Renal cortex interstitium (tissue), 11 donors: Measurements from ENCODE around the gene PANK4. TPM values are rescaled to one million over a fixed set of nuclear protein-coding genes. Genes with fewer than 3 reads are reported as not detected.
"Not testable (repeated sequence)": the region's sequence is repeated elsewhere in the genome, so short reads cannot be mapped to it uniquely, and the experiment has no call there.

Experiments
- DNase-seq, 11 donors: peaks; one replicate each; pipeline ENCODE4 v3.0.0-alpha.2; 2013; ENCODE audit warnings: low read depth in 9 of 11, low spot score in 4 of 11; ENCODE audit errors: extremely low read depth in 1 of 11
- polyA plus RNA-seq, 3 donors: library from polyadenylated mRNA; unstranded; fragments of 120-200 nt; gene quantifications; one replicate each; pipeline ENCODE4 v1.2.1, GENCODE V29; 2013; ENCODE audit not compliant: insufficient read length in 3 of 3

The PANK4 gene
- polyA plus RNA-seq, 3 donors = 23.1 to 29.7 (median 29.2) TPM

GRCh38 chr1:2561898-2562895 is 35.8 kb upstream of the PANK4 start:
- no peak for DNase-seq

- DNase-seq = no peak
Observed at GRCh38 chr1:2561446-2561845, 35.0 kb upstream of the PANK4 start.

GRCh38 chr1:2560299-2561073 is 34.1 kb upstream of the PANK4 start:
- DNase-seq = no peak

GRCh38 chr1:2559509-2560298 is 33.3 kb upstream of the PANK4 start:
- DNase-seq = no peak

GRCh38 chr1:2558861-2559260 is 32.5 kb upstream of the PANK4 start:
- no peak for DNase-seq

- no peak for DNase-seq
Observed at GRCh38 chr1:2558420-2558819, 32.0 kb upstream of the PANK4 start.

- no peak for DNase-seq
Observed at GRCh38 chr1:2557482-2558400, 31.3 kb upstream of the PANK4 start.

- DNase-seq = no peak
Observed at GRCh38 chr1:2556678-2557481, 30.5 kb upstream of the PANK4 start.

GRCh38 chr1:2556277-2556677 is 29.9 kb upstream of the PANK4 start, which contains the start of gene TNFRSF14:
TNFRSF14 (plus strand) TSS chr1:2556371; CDS start chr1:2556665, 294 bp downstream.
- DNase-seq = no peak

GRCh38 chr1:2555634-2556276 is 29.4 kb upstream of the PANK4 start:
- no peak for DNase-seq

- no peak for DNase-seq
Observed at GRCh38 chr1:2554621-2555387, 28.4 kb upstream of the PANK4 start.

- DNase-seq = no peak
Observed at GRCh38 chr1:2553871-2554620, 27.6 kb upstream of the PANK4 start.

- not testable (repeated sequence) for DNase-seq
Observed at GRCh38 chr1:2553076-2553475, 26.7 kb upstream of the PANK4 start.

GRCh38 chr1:2552189-2552588 is 25.8 kb upstream of the PANK4 start:
- no peak for DNase-seq

- not testable (repeated sequence) for DNase-seq
Observed at GRCh38 chr1:2551544-2551943, 25.1 kb upstream of the PANK4 start.
